Testis (tissue), 3 donors: ENCODE measurements around the gene RHOA. TPM values are rescaled to one million over a fixed set of nuclear protein-coding genes. Genes with fewer than 3 reads are reported as not detected.

Source experiments
- DNase-seq: peaks from one replicate; pipeline ENCODE4 v3.0.0-alpha.2; 2019
- H3K27ac ChIP-seq, 2 donors: fragments of 200-600 bp; sonication (generic); one replicate each; pipeline ENCODE4 v1.5.1; 2019
- H3K27me3 ChIP-seq: fragments of 200-600 bp; sonication (generic); one replicate; pipeline ENCODE4 v1.5.1; 2019
- H3K36me3 ChIP-seq: fragments of 200-600 bp; sonication (generic); one replicate; pipeline ENCODE4 v1.5.1; 2017; ENCODE audit warnings: low read depth; ENCODE audit errors: missing control alignments
- H3K4me1 ChIP-seq: fragments of 200-600 bp; sonication (generic); one replicate; pipeline ENCODE4 v1.5.1; 2019
- H3K4me3 ChIP-seq, 2 donors: fragments of 200-600 bp; sonication (generic); one replicate each; pipeline ENCODE4 v1.5.1; 2017 to 2019
- H3K9me3 ChIP-seq: fragments of 200-600 bp; sonication (generic); one replicate; pipeline ENCODE4 v1.5.1; 2017
- CTCF ChIP-seq, 3 experiments: fragments of 450-650 bp in 2 of 3; fragments of 200-600 bp in 1 of 3; sonication (generic) in 1 of 3; IDR thresholded peaks; one replicate each; pipeline ENCODE4 v1.5.1; 2016 to 2019; ENCODE audit warnings: antibody characterized with exemption in 3 of 3, mild to moderate bottlenecking in 2 of 3, moderate library complexity in 1 of 3
- POLR2A ChIP-seq: fragments of 450-650 bp; IDR thresholded peaks from one replicate; pipeline ENCODE4 v1.6.1; 2017; ENCODE audit warnings: antibody characterized with exemption, mild to moderate bottlenecking, moderate library complexity
- WGBS, 2 donors: methylation state at CpG; one replicate each; pipeline ENCODE4 v1.1.5; 2018; 5-methylcytosine and 5-hydroxymethylcytosine counted together
- intact Hi-C: fragments of 100-400 bp; cut with DNase I; formaldehyde crosslinking; loops from one replicate; pipeline ENCODE4 v1.15.1; 2023; ENCODE audit warnings: low total_unique reads
- polyA plus RNA-seq: library from polyadenylated mRNA; stranded (reverse); fragments of 350-450 nt; fragmentation: Illumina TruSeq; extraction: RNeasy Lipid Tissue Mini Kit (QIAGEN cat#74804); gene quantifications from one replicate; pipeline ENCODE4 v1.2.3, GENCODE V29; 2014; ENCODE audit warnings: low read depth, low replicate concordance; ENCODE audit not compliant: insufficient read depth
- total RNA-seq, 2 donors: library from RNA; depleted of rRNA; stranded (reverse); fragments of >200 nt; gene quantifications; one replicate each; pipeline ENCODE4 v1.2.3, GENCODE V29; 2016

The RHOA gene
- total and polyA plus RNA-seq, 3 donors from 2014 or later = 207 to 331 (median 252) TPM

GRCh38 chr3:49434731-49435130 lies 23.0 kb upstream of the RHOA start:
- 84 to 87% methylated on average over 5 of the region's 5 CpGs for WGBS, 2 donors
- Histone ChIP-seq H3K9me3 (no peaks in the 10 kb centered on the region), H3K4me1 (no peaks in the 10 kb centered on the region), H3K36me3 (no peaks in the 10 kb centered on the region), H3K4me3 (no peak overlapping the region), H3K27me3 (no peaks in the 10 kb centered on the region), H3K27ac (no peak overlapping the region)
- no peak for TF ChIP-seq POLR2A
- TF ChIP-seq CTCF (IDR thresholded peaks at IDR 0.05) = no peak
- intact Hi-C loops = no loop called here
- no peak for DNase-seq

GRCh38 chr3:49428752-49429080 lies 16.9 kb upstream of the RHOA start:
- TF ChIP-seq CTCF (IDR thresholded peaks at IDR 0.05) = no peak
- TF ChIP-seq POLR2A = no peak
- WGBS, 2 donors = 2 to 3% methylated on average over 9 of the region's 9 CpGs
- intact Hi-C loops = no loop called here

GRCh38 chr3:49427586-49427985 lies 15.8 kb upstream of the RHOA start:
- Histone ChIP-seq H3K36me3 (no peaks in the 10 kb centered on the region), H3K27me3 (no peaks in the 10 kb centered on the region), H3K4me1 (no peaks in the 10 kb centered on the region), H3K9me3 (no peaks in the 10 kb centered on the region), H3K27ac (no peak overlapping the region), H3K4me3 (no peak overlapping the region)
- DNase-seq = no peak
- 92 to 97% methylated on average over 2 of the region's 2 CpGs for WGBS, 2 donors
- intact Hi-C loops = no loop called here
- no peak for TF ChIP-seq POLR2A
- no peak for TF ChIP-seq CTCF (IDR thresholded peaks at IDR 0.05)

More at GRCh38 chr3:49428752-49429080, 16.9 kb upstream of the RHOA start:
- no peak for DNase-seq
- Histone ChIP-seq H3K36me3 (no peaks in the 10 kb centered on the region), H3K4me3 (peak overlapping the region; percentile 68 to 81), H3K4me1 (no peaks in the 10 kb centered on the region), H3K27ac (peak overlapping the region; percentile 80 to 87), H3K27me3 (no peaks in the 10 kb centered on the region), H3K9me3 (no peaks in the 10 kb centered on the region)

DNA sequence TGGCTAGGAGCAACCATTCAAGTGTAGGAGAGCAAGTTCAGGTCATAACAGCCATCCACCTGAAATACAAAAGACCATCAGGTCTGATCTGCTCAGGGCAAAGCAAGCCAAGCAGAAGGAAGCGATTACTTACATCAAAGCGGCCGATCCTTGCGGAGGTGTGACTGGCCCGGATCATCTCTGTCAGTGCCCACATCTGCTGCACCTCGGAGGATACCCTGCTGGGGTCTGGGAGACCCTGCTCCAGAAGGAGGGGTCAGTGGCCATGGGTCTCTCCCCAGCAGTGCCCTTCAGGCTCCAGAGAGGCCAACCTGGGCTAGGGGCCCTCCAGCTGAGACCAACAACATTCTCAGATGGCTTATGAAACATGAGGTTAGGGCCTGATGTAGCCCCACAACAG lies 13.0 kb upstream of the RHOA start:
- intact Hi-C loops = no loop called here
- H3K4me1 ChIP-seq = no peaks in the 10 kb centered on the region
- no peak for TF ChIP-seq POLR2A
- TF ChIP-seq CTCF (IDR thresholded peaks at IDR 0.05) = no peak
- no peaks in the 10 kb centered on the region for H3K27me3 ChIP-seq
- no peak overlapping the region for H3K4me3 ChIP-seq
- H3K9me3 ChIP-seq = no peaks in the 10 kb centered on the region
- H3K27ac ChIP-seq = no peak overlapping the region
- 86 to 90% methylated on average over 6 of the region's 6 CpGs for WGBS, 2 donors
- DNase-seq = no peak
- H3K36me3 ChIP-seq = no peaks in the 10 kb centered on the region

DNA sequence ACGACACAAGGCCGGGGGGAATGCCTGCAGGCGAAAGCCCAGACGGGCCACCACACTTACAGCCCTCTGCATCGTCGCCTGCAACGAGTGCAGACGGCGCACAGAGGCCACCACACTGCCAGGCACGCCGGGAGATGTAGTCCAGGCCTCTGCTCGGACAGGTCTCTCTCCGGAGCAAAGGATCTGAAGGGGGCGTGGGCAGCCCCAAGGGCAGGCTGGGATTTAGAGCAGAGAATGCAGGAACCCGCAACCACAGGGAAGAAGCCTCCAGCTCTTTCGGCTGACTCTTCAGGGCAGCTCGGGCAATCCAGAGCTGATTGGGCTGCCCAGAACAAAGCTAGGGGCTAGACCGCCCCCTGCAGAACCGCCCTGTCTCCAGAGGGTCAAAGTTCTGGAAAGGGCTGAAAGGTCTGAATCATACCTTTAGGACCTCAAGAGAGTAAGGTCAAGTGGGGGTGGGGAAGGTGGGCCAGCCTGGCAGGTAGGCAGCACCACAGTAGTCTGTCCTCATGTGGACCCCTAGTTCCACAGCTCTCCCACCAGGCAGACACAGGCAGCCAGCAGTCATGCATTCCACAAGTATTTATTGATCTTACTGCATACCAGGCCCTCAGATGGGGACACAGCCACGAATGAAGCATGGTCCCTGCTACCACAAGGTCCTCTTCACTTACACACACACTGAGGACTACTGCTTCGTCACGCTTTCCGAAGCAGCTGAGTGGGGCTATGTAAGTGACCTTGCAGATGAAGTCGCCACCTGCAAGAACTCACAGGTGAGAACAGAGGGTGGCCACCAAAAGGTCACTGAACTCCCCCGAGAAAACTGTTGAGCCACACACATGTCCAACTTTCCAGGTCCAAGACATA lies 10.8 kb upstream of the RHOA start, which contains the start of gene AMT:
Gene AMT, minus strand, starts transcription at position 95 of the 870 bp plus-strand sequence. Its CDS starts 23 bp downstream, at position 72.
- Histone ChIP-seq H3K27me3 (no peaks in the 10 kb centered on the region), H3K9me3 (no peaks in the 10 kb centered on the region), H3K36me3 (no peaks in the 10 kb centered on the region), H3K4me1 (no peaks in the 10 kb centered on the region), H3K27ac (no peak within 1 kb of the TSS), H3K4me3 (no peak within 1 kb of the TSS)
- TF ChIP-seq POLR2A (no peak), CTCF (IDR thresholded peaks at IDR 0.05) (no peak)
- 69 to 81% methylated on average over 6 to 25 of the region's 25 CpGs for WGBS, 2 donors
- intact Hi-C loops = no loop called here
- no peak for DNase-seq
